GM12878 (cell line): ENCODE measurements around the gene STEAP2. TPM values are rescaled to one million over a fixed set of nuclear protein-coding genes. Genes with fewer than 3 reads are reported as not detected.

ENCODE experiments used
- ATAC-seq: fragments of 200-7000 bp; cut with Tn5 transposase; 3 replicates; pipeline ENCODE4 v1.9.1; 2020; ENCODE audit warnings: mild to moderate bottlenecking, moderate library complexity
- Bru-seq: library from RNA; stranded (reverse); fragments of 400-500 nt; gene quantifications from one replicate; lab custom pipeline; 2021; lab: Mats Ljungman, UMichigan
- BruChase-seq, 2 experiments: library from RNA; stranded (reverse); fragments of 400-500 nt; gene quantifications; one replicate each; lab custom pipeline; 2021; lab: Mats Ljungman, UMichigan
- BruUV-seq: library from RNA; stranded (reverse); fragments of 400-500 nt; replicated peaks from 2 replicates; lab custom pipeline; 2021; lab: Mats Ljungman, UMichigan
- CTCF ChIA-PET: fragments of 300-600 bp; sonication (Branson Sonifier 250); formaldehyde crosslinking; extraction: SDS; loops from one replicate; lab custom pipeline; 2021; ENCODE audit warnings: inconsistent platforms; lab: Yijun Ruan, JAX
- POLR2A ChIA-PET: fragments of 350-600 bp; formaldehyde crosslinking; extraction: SDS; loops from one replicate; lab custom pipeline; 2021; ENCODE audit warnings: inconsistent platforms; lab: Charles Lee
- RAD21 ChIA-PET: fragments of 300-600 bp; sonication (Branson Sonifier 250); formaldehyde crosslinking; loops from one replicate; lab custom pipeline; 2023; ENCODE audit warnings: antibody characterized with exemption; ENCODE audit not compliant: unreplicated experiment; lab: Charles Lee
- SMC1A ChIA-PET: fragments of 300-600 bp; sonication (Branson Sonifier 250); formaldehyde crosslinking; loops from one replicate; lab custom pipeline; 2023; ENCODE audit not compliant: unreplicated experiment, uncharacterized antibody; lab: Charles Lee
- DNase-seq: peaks from one replicate; pipeline ENCODE4 v3.0.0-alpha.2; 2011; ENCODE audit warnings: low read depth, low spot score
- FAIRE-seq: peaks from 3 replicates; lab custom pipeline; 2011; peaks lifted over from hg19 to GRCh38; lab: Jason Lieb, UNC
- H2AFZ ChIP-seq: 2 replicates; pipeline ENCODE4 v1.6.0; 2011; ENCODE audit warnings: low read depth, low read length, control low read depth; ENCODE audit not compliant: control insufficient read depth
- H3K27ac ChIP-seq: 2 replicates; pipeline ENCODE4 v1.5.1; 2011; ENCODE audit warnings: control low read depth; ENCODE audit not compliant: control insufficient read depth, insufficient read depth
- H3K27me3 ChIP-seq, 2 experiments: replicated peaks in 1 of 2; 2 replicates each; pipeline versions ENCODE4 v1.6.0 to v1.6.1; 2011; ENCODE audit warnings: low read length in 1 of 2; ENCODE audit not compliant: control insufficient read depth in 2 of 2, insufficient read depth in 2 of 2
- H3K36me3 ChIP-seq, 2 experiments: 2 replicates each; pipeline ENCODE4 v1.5.1; 2011; ENCODE audit warnings: low read length in 1 of 2; ENCODE audit not compliant: control insufficient read depth in 2 of 2, insufficient read depth in 2 of 2
- H3K4me1 ChIP-seq: 2 replicates; pipeline ENCODE4 v1.6.1; 2011; ENCODE audit warnings: mild to moderate bottlenecking, low read length, moderate library complexity, mixed read lengths; ENCODE audit not compliant: control insufficient read depth, insufficient read depth
- H3K4me2 ChIP-seq: 2 replicates; pipeline ENCODE4 v1.6.0; 2011; ENCODE audit warnings: control low read depth; ENCODE audit not compliant: control insufficient read depth, insufficient read depth
- H3K4me3 ChIP-seq: fragments of 200-600 bp; sonication (generic); 2 replicates; pipeline ENCODE4 v1.5.1; 2016
- H3K79me2 ChIP-seq: 2 replicates; pipeline ENCODE4 v1.6.0; 2011; ENCODE audit warnings: low read length; ENCODE audit not compliant: control insufficient read depth, insufficient read depth
- H3K9ac ChIP-seq: 2 replicates; pipeline ENCODE4 v1.8.0; 2011; ENCODE audit warnings: low read length, control low read depth, mixed read lengths; ENCODE audit not compliant: control insufficient read depth, insufficient read depth
- H3K9me3 ChIP-seq: replicated peaks from 3 replicates; pipeline ENCODE4 v1.5.1; 2011; ENCODE audit warnings: mild to moderate bottlenecking, low read length; ENCODE audit not compliant: control insufficient read depth, insufficient read depth
- H4K20me1 ChIP-seq: 2 replicates; pipeline ENCODE4 v1.6.0; 2011; ENCODE audit not compliant: control insufficient read depth, insufficient read depth
- BACH1 ChIP-seq: fragments of 450-650 bp; IDR thresholded peaks from 2 replicates; pipeline ENCODE4 v1.6.1; 2017; ENCODE audit warnings: mild to moderate bottlenecking, borderline replicate concordance
- BHLHE40 ChIP-seq, 2 experiments: fragments of 450-650 bp in 1 of 2; IDR thresholded peaks; 2 replicates each; pipeline ENCODE4 v1.6.1; 2011 to 2017; ENCODE audit warnings: low read depth in 2 of 2, borderline replicate concordance in 1 of 2, improper control_type of control experiment in 1 of 2, low read length in 1 of 2, mild to moderate bottlenecking in 1 of 2
- CHD1 ChIP-seq: IDR thresholded peaks from 2 replicates; pipeline ENCODE4 v1.6.1; 2012; ENCODE audit warnings: low read depth, low read length, improper control_type of control experiment
- CHD4 ChIP-seq: fragments of 200-600 bp; sonication (generic); IDR thresholded peaks from 2 replicates; pipeline ENCODE4 v1.6.1; 2016; ENCODE audit warnings: mild to moderate bottlenecking
- CTCF ChIP-seq, 3 experiments: IDR thresholded peaks in 2 of 3; conservative IDR thresholded peaks in 1 of 3; 2 replicates each; pipeline ENCODE4 v1.5.1; 2011; ENCODE audit warnings: low read depth in 3 of 3, low read length in 3 of 3, mild to moderate bottlenecking in 3 of 3, control low read depth in 2 of 3, moderate library complexity in 2 of 3, inconsistent platforms in 1 of 3, mixed read lengths in 1 of 3; ENCODE audit not compliant: control insufficient read depth in 2 of 3, insufficient read depth in 1 of 3; ENCODE audit errors: extremely low read depth in 1 of 3
- DPF2 ChIP-seq: fragments of 450-650 bp; IDR thresholded peaks from 2 replicates; pipeline ENCODE4 v1.6.1; 2017; ENCODE audit warnings: mild to moderate bottlenecking
- GABPA ChIP-seq: IDR thresholded peaks from 2 replicates; pipeline ENCODE4 v1.6.1; 2014; ENCODE audit warnings: antibody characterized with exemption, low read depth, mild to moderate bottlenecking, inconsistent platforms
- HDAC6 ChIP-seq: fragments of 200-600 bp; sonication (generic); IDR thresholded peaks from one replicate; pipeline ENCODE4 v1.8.0; 2017; ENCODE audit warnings: antibody characterized with exemption; ENCODE audit not compliant: unreplicated experiment
- IKZF1 ChIP-seq: fragments of 450-650 bp; conservative IDR thresholded peaks from 2 replicates; pipeline ENCODE4 v1.6.1; 2017; ENCODE audit warnings: antibody characterized with exemption, mild to moderate bottlenecking
- JUND ChIP-seq: IDR thresholded peaks from 2 replicates; pipeline ENCODE4 v1.6.1; 2012; ENCODE audit warnings: low read depth, mild to moderate bottlenecking, low read length, improper control_type of control experiment, moderate library complexity
- NKRF ChIP-seq: fragments of 450-650 bp; conservative IDR thresholded peaks from 2 replicates; pipeline ENCODE4 v1.6.1; 2017; ENCODE audit warnings: mild to moderate bottlenecking, moderate library complexity
- NR2F1 ChIP-seq: fragments of 450-650 bp; conservative IDR thresholded peaks from 2 replicates; pipeline ENCODE4 v1.6.1; 2017; ENCODE audit warnings: mild to moderate bottlenecking
- SMARCA5 ChIP-seq: fragments of 450-650 bp; IDR thresholded peaks from 2 replicates; pipeline ENCODE4 v1.6.1; 2017; ENCODE audit warnings: mild to moderate bottlenecking
- SMC3 ChIP-seq: IDR thresholded peaks from 2 replicates; pipeline ENCODE4 v1.6.1; 2011; ENCODE audit warnings: low read length, improper control_type of control experiment, borderline replicate concordance
- ZSCAN29 ChIP-seq: fragments of 450-650 bp; IDR thresholded peaks from 2 replicates; pipeline ENCODE4 v1.6.1; 2017; ENCODE audit warnings: mild to moderate bottlenecking, moderate library complexity
- WGBS: methylation state at CpG from one replicate; pipeline ENCODE4 v1.1.6; 2016; ENCODE audit warnings: low lambda C conversion rate; ENCODE audit not compliant: insufficient replicate concordance, insufficient coverage; ENCODE audit errors: missing lambda C conversion rate; 5-methylcytosine and 5-hydroxymethylcytosine counted together
- in situ Hi-C: fragments of 300-500 bp; cut with MboI; formaldehyde crosslinking; loops from 9 replicates; pipeline ENCODE4 v1.14.3; 2018; ENCODE audit warnings: mixed read lengths
- intact Hi-C: fragments of 100-400 bp; cut with micrococcal nuclease; formaldehyde crosslinking; loops from one replicate; pipeline ENCODE4 v1.14.2; 2022; ENCODE audit not compliant: unreplicated experiment
- long read RNA-seq, 2 experiments: library from polyadenylated mRNA; unstranded; transcript quantifications; one replicate each; pipeline ENCODE4 v2.0.0, GENCODE V29; 2019 to 2020
- polyA minus RNA-seq, 3 experiments: library from RNA; depleted of rRNA, polyadenylated mRNA; stranded (reverse); fragments of >200 nt; gene quantifications; 2 replicates each; pipeline ENCODE4 v1.2.3, GENCODE V29; 2011
- polyA plus RNA-seq, 11 experiments: library from polyadenylated mRNA; depleted of rRNA in 4 of 11; unstranded in 6 of 11; stranded (reverse) in 5 of 11; fragments of >200 nt; fragmentation: Nextera tagmentation in 4 of 11; fragmentation: Illumina TruSeq in 1 of 11; extraction: Ambion mirVana in 4 of 11; extraction: Trizol in 1 of 11; gene quantifications; 1 replicate in 1 of 11; 2 replicates in 10 of 11; pipeline versions ENCODE4 v1.2.1 to v1.2.3, GENCODE V29; 2011 to 2016; ENCODE audit warnings: inconsistent platforms in 2 of 11, missing spikeins in 2 of 11, low read depth in 1 of 11
- total RNA-seq, 4 experiments: library from RNA; depleted of rRNA in 3 of 4; stranded (reverse); fragments of >200 nt in 3 of 4; fragmentation: Illumina TruSeq in 1 of 4; extraction: Trizol in 1 of 4; gene quantifications; 2 replicates each; pipeline versions ENCODE4 v1.2.1 to v1.2.3, GENCODE V29; 2013 to 2021

The STEAP2 gene
- 45.8 and 46.4 TPM in 2 replicates for total RNA-seq (2013; cell fraction: nucleolus; rRNA removed)
- total RNA-seq (2014; rRNA removed), result 1.8 and 2.3 TPM in 2 replicates
- 2.0 TPM in 2 replicates for total RNA-seq (2014; rRNA removed; fragmentation: Illumina TruSeq; extraction: Trizol)
- 1.5 and 2.1 TPM in 2 replicates for total RNA-seq (2021)
- 0.12 TPM for polyA plus RNA-seq (2011; ENCODE audit: low read depth)
- polyA plus RNA-seq (2011; rRNA removed), result 17.6 and 25.4 TPM in 2 replicates
- 5.3 and 7.0 TPM in 2 replicates for polyA plus RNA-seq (2011; cell fraction: cytosol; rRNA removed)
- polyA plus RNA-seq (2011; cell fraction: nucleus; rRNA removed), result 18.3 and 21.6 TPM in 2 replicates
- 0.14 TPM in 2 replicates for polyA plus RNA-seq (2012)
- polyA plus RNA-seq (2014; fragmentation: Illumina TruSeq; extraction: Trizol), result 1.8 and 2.5 TPM in 2 replicates
- polyA plus RNA-seq (2014; fragmentation: Nextera tagmentation; extraction: Ambion mirVana), result under 1 TPM; 0.64 to 0.80 TPM
- polyA plus RNA-seq (2014; rRNA removed), result 1.3 and 1.7 TPM in 2 replicates
- 1 to 10 TPM in 1 of 2 experiments, under 1 TPM in 1; 0.81 to 1.2 TPM for polyA plus RNA-seq (2016; fragmentation: Nextera tagmentation; extraction: Ambion mirVana)
- polyA minus RNA-seq (2011; rRNA and poly(A)+ RNA removed), result 18.4 and 20.3 TPM in 2 replicates
- 5.2 and 7.0 TPM in 2 replicates for polyA minus RNA-seq (2011; cell fraction: cytosol; rRNA and poly(A)+ RNA removed)
- 15.4 and 20.6 TPM in 2 replicates for polyA minus RNA-seq (2011; cell fraction: nucleus; rRNA and poly(A)+ RNA removed)
- percentile 44 among the genes with signal in this experiment for Bru-seq, nascent RNA
- BruChase-seq, experiment 1, labeled RNA remaining after a 6-hour chase, result percentile 49 among the genes with signal in this experiment
- percentile 48 among the genes with signal in this experiment for BruChase-seq, experiment 2, labeled RNA remaining after a 2-hour chase
- long read RNA-seq, experiment 1, partial matches to known transcripts, result 1 of 3 reads
- long read RNA-seq, experiment 1, other reads (novel, unspliced or antisense), result 2 of 3 reads
- long read RNA-seq, experiment 2, full-length matches to known transcripts, result 1 of 7 reads
- long read RNA-seq, experiment 2, partial matches to known transcripts, result 0 of 7 reads
- long read RNA-seq, experiment 2, other reads (novel, unspliced or antisense), result 6 of 7 reads

DNA sequence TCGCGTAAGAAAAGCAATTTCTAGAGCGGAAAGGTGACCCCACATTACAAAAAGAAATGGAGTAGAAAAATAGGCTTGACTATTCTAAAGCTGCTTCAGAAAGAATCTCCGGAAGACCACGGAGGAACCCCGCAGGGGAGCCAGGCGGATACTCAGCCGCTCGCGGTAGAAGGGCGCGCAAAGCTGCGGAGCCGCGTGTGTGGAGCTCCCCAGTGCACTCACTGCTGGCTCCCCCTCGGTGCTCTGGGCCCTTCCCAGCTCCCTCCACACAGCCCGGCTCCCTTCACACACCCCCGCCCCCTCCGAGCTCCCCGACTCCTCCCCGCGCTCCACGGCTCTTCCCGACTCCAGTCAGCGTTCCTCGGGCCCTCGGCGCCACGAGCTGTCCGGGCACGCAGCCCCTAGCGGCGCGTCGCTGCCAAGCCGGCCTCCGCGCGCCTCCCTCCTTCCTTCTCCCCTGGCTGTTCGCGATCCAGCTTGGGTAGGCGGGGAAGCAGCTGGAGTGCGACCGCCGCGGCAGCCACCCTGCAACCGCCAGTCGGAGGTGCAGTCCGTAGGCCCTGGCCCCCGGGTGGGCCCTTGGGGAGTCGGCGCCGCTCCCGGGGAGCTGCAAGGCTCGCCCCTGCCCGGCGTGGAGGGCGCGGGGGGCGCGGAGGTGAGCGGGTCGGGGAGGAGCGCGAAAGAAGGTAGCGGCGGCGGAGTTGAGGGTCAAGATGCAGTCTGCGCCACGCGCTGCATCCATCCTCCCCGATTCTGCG, at the start of gene STEAP2:
TSS of gene STEAP2 (plus strand) at position 350 of the 758 bp plus-strand sequence. CDS start 13,343 bp downstream, outside the sequence.
- no peak for DNase-seq
- Histone ChIP-seq H4K20me1 (no peaks in the 10 kb centered on the region), H2AFZ (no peak within 1 kb of the TSS), H3K9me3 (no peaks in the 10 kb centered on the region), H3K36me3 (no peaks in the 10 kb centered on the region), H3K27me3 (peaks cover 1 to 17% of the 10 kb centered on the region in 2 experiments), H3K4me2 (peak within 1 kb of the TSS; percentile 13; the same call in 1 of the 2 replicates), H3K27ac (no peak within 1 kb of the TSS), H3K9ac (no peak within 1 kb of the TSS), H3K4me1 (no peaks in the 10 kb centered on the region), H3K4me3 (no peak within 1 kb of the TSS), H3K79me2 (no peaks in the 10 kb centered on the region)
- ChIA-PET RAD21 (interaction anchor here (0.7 to 8.1 kb wide), 19 partner anchors 9 to 57 kb away, joined by 3 to 90 read pairs (median 10); partner anchors contain the start of genes CFAP69 and STEAP1), POLR2A (interaction anchor here (0.6 to 7.6 kb wide), 17 partner anchors 9 to 92 kb away, joined by 3 to 92 read pairs (median 5); partner anchors contain the start of gene CFAP69), SMC1A (interaction anchor here (0.6 to 8.5 kb wide), 23 partner anchors 8 to 57 kb away, joined by 3 to 116 read pairs (median 7); partner anchors contain the start of genes CFAP69 and STEAP1), CTCF (interaction anchor here (1.0 to 6.8 kb wide), 15 partner anchors 12 to 216 kb away, joined by 3 to 67 read pairs (median 8); partner anchors contain the start of gene STEAP1)
- in situ Hi-C loops, result no loop called here
- peak; percentile 91 for ATAC-seq
- no TSS peak for BruUV-seq
- FAIRE-seq, result no peak
- intact Hi-C loops, result loop anchor here (1.0 kb wide), 2 partner anchors 30 to 56 kb away; no protein-coding TSS in a partner anchor
- 23% methylated on average over 48 of the region's 73 CpGs for WGBS
- TF ChIP-seq NR2F1, result peak; percentile 64
- peak; percentile 98 for TF ChIP-seq IKZF1
- TF ChIP-seq CTCF (IDR thresholded peaks at IDR 0.05 in 2 of 3, conservative IDR thresholded peaks at IDR 0.05 in 1 of 3; ENCODE audit: control insufficient read depth in 2 of 3, extremely low read depth in 1 of 3, insufficient read depth in 1 of 3, low read depth in 3 of 3, low read length in 3 of 3), result peak; percentile 32 to 61 (median 44)
- TF ChIP-seq DPF2, result peak; percentile 67
- peak in 1 of 2 experiments; percentile 57; a peak in 1 of 4 replicates for TF ChIP-seq BHLHE40 (IDR thresholded peaks at IDR 0.05; ENCODE audit: borderline replicate concordance in 1 of 2, low read depth in 2 of 2, low read length in 1 of 2)
- no peak for TF ChIP-seq CHD1
- no peak for TF ChIP-seq JUND
- no peak for TF ChIP-seq GABPA
- TF ChIP-seq HDAC6, result peak; percentile 46
- peak; percentile 77; the same call in 1 of the 2 replicates for TF ChIP-seq BACH1
- peak; percentile 82; the same call in 1 of the 2 replicates for TF ChIP-seq SMARCA5
- no peak for TF ChIP-seq CHD4
- no peak for TF ChIP-seq ZSCAN29
- TF ChIP-seq SMC3, result 0 out of 2 replicates have a peak, but pooled peaks have one; percentile 19
- peak; percentile 57; the same call in 1 of the 2 replicates for TF ChIP-seq NKRF
